CD4-positive, alpha-beta T cell (primary cell): ENCODE results near the gene AMPH. TPM values are rescaled to one million over a fixed set of nuclear protein-coding genes. Genes with fewer than 3 reads are reported as not detected.

ENCODE experiments used
- ATAC-seq: fragments of 200-7000 bp; cut with Tn5 transposase; one replicate; pipeline ENCODE4 v1.10.0; 2022; ENCODE audit warnings: mild to moderate bottlenecking; ENCODE audit not compliant: poor library complexity
- CTCF ChIA-PET: fragments of 350-600 bp; sonication (Branson Sonifier 250); formaldehyde crosslinking; loops from one replicate; lab custom pipeline; 2021; ENCODE audit warnings: antibody characterized with exemption, inconsistent platforms; lab: Charles Lee
- POLR2A ChIA-PET: fragments of 350-600 bp; sonication (Branson Sonifier 250); formaldehyde crosslinking; loops from one replicate; lab custom pipeline; 2021; ENCODE audit warnings: antibody characterized with exemption, inconsistent platforms; lab: Charles Lee
- DNase-seq, 14 experiments: peaks; one replicate each; pipeline ENCODE4 v3.0.0-alpha.2; 2013 to 2020; ENCODE audit warnings: mixed read lengths in 2 of 14
- H3K27ac ChIP-seq, 2 donors: one replicate each; pipeline versions ENCODE4 v1.5.1 to v1.7.0; 2013; ENCODE audit warnings: low read length in 2 of 2, low read depth in 1 of 2, mild to moderate bottlenecking in 1 of 2
- H3K27me3 ChIP-seq, 2 experiments: 1 replicate in 1 of 2; 2 replicates in 1 of 2; pipeline versions ENCODE4 v1.6.1 to v1.7.0; 2013; ENCODE audit warnings: low read length in 2 of 2, control low read depth in 1 of 2, mild to moderate bottlenecking in 1 of 2, moderate library complexity in 1 of 2; ENCODE audit not compliant: insufficient read depth in 2 of 2, control insufficient read depth in 1 of 2
- H3K36me3 ChIP-seq: one replicate; pipeline ENCODE4 v1.6.1; 2013; ENCODE audit warnings: low read length, control low read depth; ENCODE audit not compliant: insufficient read depth
- H3K4me1 ChIP-seq: one replicate; pipeline ENCODE4 v1.6.1; 2013; ENCODE audit warnings: low read length, control low read depth; ENCODE audit not compliant: insufficient read depth
- H3K4me3 ChIP-seq: one replicate; pipeline ENCODE4 v1.5.1; 2013; ENCODE audit warnings: mild to moderate bottlenecking, low read length, moderate library complexity
- H3K9me3 ChIP-seq, 2 experiments: 1 replicate in 1 of 2; 2 replicates in 1 of 2; pipeline versions ENCODE4 v1.6.1 to v1.7.0; 2013; ENCODE audit warnings: low read length in 2 of 2, mild to moderate bottlenecking in 2 of 2, control low read depth in 1 of 2, moderate library complexity in 1 of 2; ENCODE audit not compliant: control insufficient read depth in 1 of 2, insufficient read depth in 1 of 2
- H3K27ac Mint-ChIP-seq: one replicate; pipeline ENCODE4 v1.8.0; 2020; ENCODE audit warnings: mixed read lengths
- H3K27me3 Mint-ChIP-seq: one replicate; pipeline ENCODE4 v1.8.0; 2021; ENCODE audit warnings: mixed read lengths
- H3K36me3 Mint-ChIP-seq: one replicate; pipeline ENCODE4 v1.8.0; 2021; ENCODE audit warnings: low read depth, mixed read lengths
- H3K4me1 Mint-ChIP-seq: one replicate; pipeline ENCODE4 v1.8.0; 2021; ENCODE audit warnings: low read depth, mixed read lengths
- H3K4me3 Mint-ChIP-seq: one replicate; pipeline ENCODE4 v1.8.0; 2020; ENCODE audit warnings: mild to moderate bottlenecking, mixed read lengths
- H3K9me3 Mint-ChIP-seq: one replicate; pipeline ENCODE4 v1.8.0; 2020; ENCODE audit warnings: mixed read lengths
- CTCF ChIP-seq: fragments of 200-600 bp; IDR thresholded peaks from one replicate; pipeline ENCODE4 v1.8.0; 2022; ENCODE audit warnings: antibody characterized with exemption, mild to moderate bottlenecking
- intact Hi-C, 2 experiments: fragments of 100-400 bp; cut with DNase I in 1 of 2; cut with micrococcal nuclease in 1 of 2; formaldehyde crosslinking; loops; one replicate each; pipeline versions ENCODE4 v1.15.1 to v1.9.0; 2023 to 2025; cut with DNase I, micrococcal nuclease
- total RNA-seq, 174 experiments: library from RNA in 2 of 174; stranded (reverse) in 2 of 174; gene quantifications; one replicate each; pipeline ENCODE4 v1.2.3 and lab custom pipeline; 2021 to 2026

AMPH gene
- total RNA-seq, 2 experiments from 2014 or later = not detected

- no peak overlapping the region for H3K4me3 Mint-ChIP-seq
- DNase-seq (no peak), ATAC-seq (no peak)
- no peaks in the 10 kb centered on the region for H3K9me3 Mint-ChIP-seq
- no peak overlapping the region for H3K4me3 ChIP-seq
- H3K36me3 Mint-ChIP-seq = no peaks in the 10 kb centered on the region
- H3K9me3 ChIP-seq = peaks cover 0 to 3% of the 10 kb centered on the region in 2 experiments
- no peaks in the 10 kb centered on the region for H3K4me1 ChIP-seq
- H3K27ac Mint-ChIP-seq = no peak overlapping the region
- ChIA-PET POLR2A (no interaction called here), CTCF (interaction anchor here (1.1 kb wide), 1 partner anchor 260 kb away, joined by 5 read pairs; no protein-coding TSS in a partner anchor)
- no peak for TF ChIP-seq CTCF
- H3K36me3 ChIP-seq = no peaks in the 10 kb centered on the region
- H3K27me3 Mint-ChIP-seq = peaks cover 32% of the 10 kb centered on the region
- H3K27ac ChIP-seq = no peak overlapping the region
- peaks cover 0 to 8% of the 10 kb centered on the region in 2 experiments for H3K27me3 ChIP-seq
- H3K4me1 Mint-ChIP-seq = no peaks in the 10 kb centered on the region
- intact Hi-C loops = no loop called here
Measured at GRCh38 chr7:38658921-38659320, 27.7 kb upstream of the AMPH start.

GRCh38 chr7:38656968-38657367 lies 25.8 kb upstream of the AMPH start:
- ATAC-seq (no peak), DNase-seq (no peak)
- ChIA-PET CTCF (interaction anchor here (0.6 to 1.7 kb wide), 3 partner anchors 9 to 258 kb away, joined by 3 to 5 read pairs (median 3); no protein-coding TSS in a partner anchor), POLR2A (no interaction called here)
- peaks cover 0 to 3% of the 10 kb centered on the region in 2 experiments for H3K9me3 ChIP-seq
- Mint-ChIP-seq H3K27ac (no peak overlapping the region), H3K4me3 (no peak overlapping the region), H3K27me3 (peaks cover 16% of the 10 kb centered on the region), H3K36me3 (no peaks in the 10 kb centered on the region), H3K4me1 (no peaks in the 10 kb centered on the region), H3K9me3 (no peaks in the 10 kb centered on the region)
- no peak overlapping the region for H3K4me3 ChIP-seq
- TF ChIP-seq CTCF = no peak
- H3K4me1 ChIP-seq = no peaks in the 10 kb centered on the region
- no peaks in the 10 kb centered on the region for H3K36me3 ChIP-seq
- intact Hi-C loops = no loop called here
- peaks cover 0 to 7% of the 10 kb centered on the region in 2 experiments for H3K27me3 ChIP-seq
- H3K27ac ChIP-seq = no peak overlapping the region

GRCh38 chr7:38655833-38656774 lies 24.9 kb upstream of the AMPH start:
- Histone ChIP-seq H3K4me1 (no peaks in the 10 kb centered on the region), H3K27ac (no peak overlapping the region), H3K36me3 (no peaks in the 10 kb centered on the region), H3K9me3 (peaks cover 0 to 3% of the 10 kb centered on the region in 2 experiments), H3K4me3 (no peak overlapping the region), H3K27me3 (peaks cover 0 to 4% of the 10 kb centered on the region in 2 experiments)
- DNase-seq (no peak), ATAC-seq (no peak)
- Mint-ChIP-seq H3K9me3 (no peaks in the 10 kb centered on the region), H3K27ac (no peak overlapping the region), H3K4me1 (no peaks in the 10 kb centered on the region), H3K36me3 (no peaks in the 10 kb centered on the region), H3K27me3 (peaks cover 13% of the 10 kb centered on the region), H3K4me3 (no peak overlapping the region)
- ChIA-PET POLR2A (no interaction called here), CTCF (interaction anchor here (0.6 to 1.7 kb wide), 3 partner anchors 8 to 257 kb away, joined by 3 to 5 read pairs (median 3); no protein-coding TSS in a partner anchor)
- intact Hi-C loops = no loop called here
- TF ChIP-seq CTCF = no peak
